Smooth muscle cell (in vitro differentiated cells): ENCODE measurements around the gene ERC2. TPM values are rescaled to one million over a fixed set of nuclear protein-coding genes. Genes with fewer than 3 reads are reported as not detected.
A peak's percentile ranks its signal among the peaks of the same experiment; 100 is the strongest.

Experiments used
- DNase-seq: peaks from one replicate; lab custom pipeline; 2025; ENCODE audit not compliant: unreplicated experiment; lab: John Stamatoyannopoulos, UW
- H2AFZ ChIP-seq: fragments of 200-600 bp; sonication (generic); 2 replicates; pipeline ENCODE4 v1.6.0; 2016; ENCODE audit warnings: antibody characterized with exemption, low read depth, mild to moderate bottlenecking
- H3F3A ChIP-seq: fragments of 200-600 bp; sonication (generic); 2 replicates; pipeline ENCODE4 v1.6.0; 2017; ENCODE audit warnings: antibody characterized with exemption, low read depth
- H3K27ac ChIP-seq: fragments of 200-600 bp; sonication (generic); 2 replicates; pipeline ENCODE4 v1.5.1; 2016; ENCODE audit warnings: low read depth, mild to moderate bottlenecking
- H3K27me3 ChIP-seq: fragments of 200-600 bp; sonication (generic); 2 replicates; pipeline ENCODE4 v1.6.1; 2016; ENCODE audit warnings: low read depth, mild to moderate bottlenecking
- H3K36me3 ChIP-seq: fragments of 200-600 bp; sonication (generic); 2 replicates; pipeline ENCODE4 v1.5.1; 2016; ENCODE audit warnings: low read depth
- H3K4me1 ChIP-seq: fragments of 200-600 bp; sonication (generic); 2 replicates; pipeline ENCODE4 v1.5.1; 2016; ENCODE audit warnings: low read depth
- H3K4me2 ChIP-seq: fragments of 200-600 bp; sonication (generic); 2 replicates; pipeline ENCODE4 v1.6.0; 2016; ENCODE audit warnings: mild to moderate bottlenecking
- H3K4me3 ChIP-seq: fragments of 200-600 bp; sonication (generic); 2 replicates; pipeline ENCODE4 v1.5.1; 2016; ENCODE audit warnings: mild to moderate bottlenecking
- H3K79me2 ChIP-seq: fragments of 200-600 bp; sonication (generic); 2 replicates; pipeline ENCODE4 v1.6.0; 2016; ENCODE audit warnings: low read depth, mild to moderate bottlenecking
- H3K9ac ChIP-seq: fragments of 200-600 bp; sonication (generic); 2 replicates; pipeline ENCODE4 v1.6.0; 2016; ENCODE audit warnings: low read depth
- H3K9me3 ChIP-seq: fragments of 200-600 bp; sonication (generic); replicated peaks from 2 replicates; pipeline ENCODE4 v1.5.1; 2016; ENCODE audit warnings: low read depth
- H4K20me1 ChIP-seq: fragments of 200-600 bp; sonication (generic); 2 replicates; pipeline ENCODE4 v1.6.0; 2016; ENCODE audit warnings: low read depth
- CTCF ChIP-seq: fragments of 200-600 bp; sonication (generic); IDR thresholded peaks from 2 replicates; pipeline ENCODE4 v1.5.1; 2017; ENCODE audit warnings: borderline replicate concordance, mild to moderate bottlenecking, antibody characterized with exemption; ENCODE audit not compliant: insufficient read depth, poor library complexity, severe bottlenecking
- WGBS: methylation state at CpG from one replicate; pipeline ENCODE4 v1.1.7; 2016; ENCODE audit warnings: low lambda C conversion rate; 5-methylcytosine and 5-hydroxymethylcytosine counted together
- polyA plus RNA-seq: library from polyadenylated mRNA; unstranded; fragments of >200 nt; fragmentation: Nextera tagmentation; extraction: Ambion mirVana; gene quantifications from 2 replicates; pipeline ENCODE4 v1.2.1, GENCODE V29; 2016
- total RNA-seq: library from RNA; depleted of rRNA; stranded (reverse); fragments of >200 nt; gene quantifications from 2 replicates; pipeline ENCODE4 v1.2.3, GENCODE V29; 2014

ERC2 gene
- total and polyA plus RNA-seq, 2 experiments from 2014 or later: 1.1 TPM; not detected in 1

- Histone ChIP-seq H3K4me2 (no peak overlapping the region), H3K36me3 (no peaks in the 10 kb centered on the region), H2AFZ (no peak overlapping the region), H3K27ac (no peak overlapping the region), H3F3A (no peaks in the 10 kb centered on the region), H4K20me1 (no peaks in the 10 kb centered on the region), H3K4me3 (no peak overlapping the region), H3K27me3 (no peaks in the 10 kb centered on the region), H3K4me1 (no peaks in the 10 kb centered on the region), H3K79me2 (no peaks in the 10 kb centered on the region), H3K9me3 (no peaks in the 10 kb centered on the region), H3K9ac (no peak overlapping the region)
- 83% methylated on average over 10 of the region's 10 CpGs for WGBS
- DNase-seq: no peak
- no peak for TF ChIP-seq CTCF
Measured at GRCh38 chr3:55827786-55828185, 640.5 kb downstream of the ERC2 start.

GRCh38 chr3:55826731-55827496 is 641.4 kb downstream of the ERC2 start:
- 75% methylated on average over 6 of the region's 6 CpGs for WGBS
- Histone ChIP-seq H3K9ac (no peak overlapping the region), H3F3A (no peaks in the 10 kb centered on the region), H3K36me3 (no peaks in the 10 kb centered on the region), H3K4me1 (no peaks in the 10 kb centered on the region), H3K4me3 (no peak overlapping the region), H3K27ac (no peak overlapping the region), H3K4me2 (no peak overlapping the region), H3K9me3 (no peaks in the 10 kb centered on the region), H2AFZ (peak overlapping the region; percentile 7), H3K27me3 (no peaks in the 10 kb centered on the region), H3K79me2 (no peaks in the 10 kb centered on the region), H4K20me1 (no peaks in the 10 kb centered on the region)
- no peak for DNase-seq
- TF ChIP-seq CTCF: no peak

- Histone ChIP-seq H3K9ac (no peak overlapping the region), H3K36me3 (no peaks in the 10 kb centered on the region), H2AFZ (no peak overlapping the region), H4K20me1 (no peaks in the 10 kb centered on the region), H3K4me3 (no peak overlapping the region), H3K27me3 (peaks cover 3% of the 10 kb centered on the region), H3F3A (no peaks in the 10 kb centered on the region), H3K9me3 (no peaks in the 10 kb centered on the region), H3K79me2 (no peaks in the 10 kb centered on the region), H3K4me1 (no peaks in the 10 kb centered on the region), H3K4me2 (no peak overlapping the region), H3K27ac (no peak overlapping the region)
- TF ChIP-seq CTCF: no peak
- DNase-seq: no peak
Measured at GRCh38 chr3:55826097-55826496, 642.2 kb downstream of the ERC2 start.

- no peaks in the 10 kb centered on the region for H3K36me3 ChIP-seq
- no peak for TF ChIP-seq CTCF
- H3K4me3 ChIP-seq: no peak overlapping the region
- H3K9me3 ChIP-seq: no peaks in the 10 kb centered on the region
- no peaks in the 10 kb centered on the region for H4K20me1 ChIP-seq
- H3K4me1 ChIP-seq: no peaks in the 10 kb centered on the region
- DNase-seq: no peak
- peaks cover 17% of the 10 kb centered on the region for H3K27me3 ChIP-seq
- no peaks in the 10 kb centered on the region for H3F3A ChIP-seq
- no peaks in the 10 kb centered on the region for H3K79me2 ChIP-seq
- H3K27ac ChIP-seq: no peak overlapping the region
- no peak overlapping the region for H3K9ac ChIP-seq
- H3K4me2 ChIP-seq: no peak overlapping the region
- no peak overlapping the region for H2AFZ ChIP-seq
Measured at GRCh38 chr3:55824406-55824805, 643.9 kb downstream of the ERC2 start.
